GM13977 (cell line): ENCODE results near the gene GSTO1.

Experiments used
- DNase-seq: peaks from one replicate; pipeline ENCODE4 v3.0.0; 2012; ENCODE audit warnings: low spot score
- CTCF ChIP-seq: IDR thresholded peaks from 2 replicates; pipeline ENCODE4 v1.5.1; 2012; ENCODE audit warnings: mild to moderate bottlenecking, control low read depth; ENCODE audit not compliant: insufficient read depth; ENCODE audit errors: extremely low read depth, missing control alignments
- in situ Hi-C: fragments of 300-500 bp; cut with MboI; formaldehyde crosslinking; loops from one replicate; pipeline ENCODE4 v1.12.0; 2022; ENCODE audit warnings: low sequenced_read_pairs, low pct_unique_long_range_greater_than_20kb, mixed read lengths, inconsistent platforms; ENCODE audit not compliant: unreplicated experiment

GSTO1 gene

DNA sequence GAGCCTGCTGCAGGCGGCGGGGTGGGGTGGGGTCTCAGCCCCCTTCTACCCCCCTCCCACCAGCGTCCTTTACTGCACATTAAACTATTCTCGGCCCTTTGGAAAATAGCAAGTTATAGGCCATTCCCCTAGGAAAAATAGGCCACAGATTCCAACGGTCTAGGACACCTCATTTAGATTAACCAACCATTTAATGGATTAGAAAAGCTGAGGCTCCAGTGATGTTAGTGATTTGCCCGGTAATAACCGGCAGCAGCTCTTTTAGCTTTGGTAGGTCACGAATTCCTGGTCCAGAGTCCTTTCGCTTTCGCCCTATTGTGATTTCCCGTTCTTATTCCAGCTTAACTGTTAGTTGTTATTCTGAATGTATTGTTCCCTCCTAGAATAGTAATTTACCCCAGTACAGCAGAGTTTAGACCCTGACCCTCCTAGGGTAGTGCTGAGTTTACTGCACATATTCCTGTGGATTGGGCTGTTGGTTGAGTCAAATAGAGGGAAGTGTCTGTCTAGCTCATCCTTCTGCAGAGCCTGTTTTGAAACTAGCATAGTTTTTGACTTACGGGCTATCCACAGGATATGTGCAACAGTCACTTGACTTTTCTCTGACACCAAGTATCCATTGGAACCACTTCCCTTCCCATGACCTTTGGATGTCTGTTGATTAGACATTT is 754 bp downstream of the GSTO1 start:
- in situ Hi-C loops: no loop called here
- TF ChIP-seq CTCF: no peak
- DNase-seq: peak; percentile 46

DNA sequence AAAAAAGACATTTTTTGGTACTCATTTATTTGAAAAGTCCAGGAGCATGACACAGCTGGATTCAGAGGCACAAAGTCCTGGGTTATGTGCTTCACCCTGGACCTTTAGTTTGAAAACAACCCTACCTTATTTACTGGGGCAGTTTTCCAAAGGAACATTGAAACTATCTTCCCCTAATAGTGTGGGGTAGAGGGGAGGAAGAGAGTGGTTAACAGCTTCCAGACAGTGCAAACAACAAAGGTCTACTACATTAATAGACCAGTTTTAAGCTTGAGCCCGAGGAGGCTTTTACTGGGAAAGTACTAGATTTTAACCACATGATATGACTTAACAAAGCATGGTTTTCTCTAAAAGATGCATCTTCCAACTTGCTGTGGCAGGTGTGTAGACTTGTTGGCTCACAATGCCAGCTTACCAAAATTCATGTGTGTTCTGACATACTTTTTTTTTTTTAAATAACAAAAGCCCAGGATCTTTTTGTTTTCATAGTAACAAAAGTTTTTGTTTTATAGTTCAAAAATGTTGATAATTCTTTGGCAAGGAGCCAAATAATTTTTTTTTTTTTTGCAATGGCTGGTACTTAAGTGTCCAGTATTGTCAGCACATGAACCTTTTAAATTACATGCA is 1.8 kb downstream of the GSTO1 start:
- DNase-seq: no peak
- no peak for TF ChIP-seq CTCF
- in situ Hi-C loops: no loop called here

- in situ Hi-C loops: no loop called here
- no peak for TF ChIP-seq CTCF
- no peak for DNase-seq
These were observed 2.5 kb downstream of the GSTO1 start for GRCh38 chr10:104257235-104257634.

DNA sequence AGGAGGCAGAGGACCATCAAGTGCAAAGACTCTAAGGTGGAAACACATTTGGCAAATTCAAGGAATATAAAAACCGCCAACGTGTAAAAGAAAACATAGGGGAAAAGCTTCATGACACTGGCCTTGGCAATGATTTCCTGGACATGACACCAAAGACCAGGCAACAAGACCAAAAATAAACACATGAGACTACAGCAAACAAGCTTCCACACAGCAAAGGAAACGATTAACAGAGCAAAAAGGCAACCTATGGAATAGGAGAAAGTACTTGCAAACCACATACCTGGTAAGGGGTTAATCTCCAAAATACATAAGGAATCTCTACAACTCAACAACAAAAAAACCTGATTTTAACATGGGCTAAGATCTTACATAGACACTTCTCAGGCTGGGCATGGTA is 3.5 kb downstream of the GSTO1 start:
- no peak for DNase-seq
- in situ Hi-C loops: no loop called here
- no peak for TF ChIP-seq CTCF

DNA sequence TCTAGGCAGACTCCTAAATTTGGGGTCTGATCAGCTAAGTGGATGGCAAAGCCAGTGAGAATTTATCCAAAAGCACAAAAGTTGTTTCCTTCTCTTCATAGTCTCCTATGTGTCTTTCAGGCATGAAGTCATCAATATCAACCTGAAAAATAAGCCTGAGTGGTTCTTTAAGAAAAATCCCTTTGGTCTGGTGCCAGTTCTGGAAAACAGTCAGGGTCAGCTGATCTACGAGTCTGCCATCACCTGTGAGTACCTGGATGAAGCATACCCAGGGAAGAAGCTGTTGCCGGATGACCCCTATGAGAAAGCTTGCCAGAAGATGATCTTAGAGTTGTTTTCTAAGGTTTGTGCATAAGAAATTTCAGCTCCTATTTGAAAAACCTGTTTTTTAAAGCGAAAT is 4.8 kb downstream of the GSTO1 start:
- in situ Hi-C loops: no loop called here
- no peak for TF ChIP-seq CTCF
- no peak for DNase-seq

DNA sequence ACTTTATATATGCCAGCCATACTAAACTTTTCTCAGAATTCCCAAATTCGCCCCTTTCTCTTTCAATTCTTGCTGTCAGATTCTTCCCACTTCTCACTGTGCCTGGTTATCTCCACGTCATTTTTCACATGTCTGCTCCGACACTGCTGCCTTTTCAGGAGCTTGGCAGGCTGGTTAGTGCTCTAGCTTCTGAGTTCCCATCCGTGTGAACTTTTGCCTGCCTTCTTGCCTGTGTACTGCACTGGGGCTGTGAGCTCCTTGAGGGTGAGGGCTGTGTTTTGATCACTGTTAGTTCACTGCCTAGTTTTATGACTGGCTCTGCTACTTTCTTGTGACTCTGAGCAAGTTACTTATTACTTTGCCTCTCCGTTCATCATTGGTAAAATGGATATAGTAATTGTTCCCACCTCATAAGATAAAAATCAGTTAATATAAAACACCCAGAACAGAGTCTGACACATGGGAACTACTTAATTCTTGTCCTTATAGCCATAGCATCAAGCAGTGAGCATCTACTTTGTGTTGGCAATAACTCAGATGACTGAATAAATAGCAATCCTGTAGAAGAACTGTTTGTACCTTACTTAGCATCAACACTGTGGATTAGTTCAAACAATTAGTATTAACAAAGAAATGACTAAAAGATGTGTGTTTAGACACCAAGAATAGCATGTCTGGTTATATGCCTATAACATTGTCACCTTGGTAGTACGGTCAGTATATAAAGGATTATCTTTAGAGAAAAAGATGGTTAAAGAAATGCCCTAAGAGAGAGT is 5.5 kb downstream of the GSTO1 start:
- DNase-seq: no peak
- in situ Hi-C loops: no loop called here
- TF ChIP-seq CTCF: no peak
